Measurements from ENCODE around the gene NSUN4. TPM values are rescaled to one million over a fixed set of nuclear protein-coding genes. Genes with fewer than 3 reads are reported as not detected.

NSUN4 gene
- total RNA-seq: 10 to 100 TPM in 3 of 4 donors, 1 to 10 TPM in 1; 1.0 to 42.4 (median 23.2) TPM

DNA sequence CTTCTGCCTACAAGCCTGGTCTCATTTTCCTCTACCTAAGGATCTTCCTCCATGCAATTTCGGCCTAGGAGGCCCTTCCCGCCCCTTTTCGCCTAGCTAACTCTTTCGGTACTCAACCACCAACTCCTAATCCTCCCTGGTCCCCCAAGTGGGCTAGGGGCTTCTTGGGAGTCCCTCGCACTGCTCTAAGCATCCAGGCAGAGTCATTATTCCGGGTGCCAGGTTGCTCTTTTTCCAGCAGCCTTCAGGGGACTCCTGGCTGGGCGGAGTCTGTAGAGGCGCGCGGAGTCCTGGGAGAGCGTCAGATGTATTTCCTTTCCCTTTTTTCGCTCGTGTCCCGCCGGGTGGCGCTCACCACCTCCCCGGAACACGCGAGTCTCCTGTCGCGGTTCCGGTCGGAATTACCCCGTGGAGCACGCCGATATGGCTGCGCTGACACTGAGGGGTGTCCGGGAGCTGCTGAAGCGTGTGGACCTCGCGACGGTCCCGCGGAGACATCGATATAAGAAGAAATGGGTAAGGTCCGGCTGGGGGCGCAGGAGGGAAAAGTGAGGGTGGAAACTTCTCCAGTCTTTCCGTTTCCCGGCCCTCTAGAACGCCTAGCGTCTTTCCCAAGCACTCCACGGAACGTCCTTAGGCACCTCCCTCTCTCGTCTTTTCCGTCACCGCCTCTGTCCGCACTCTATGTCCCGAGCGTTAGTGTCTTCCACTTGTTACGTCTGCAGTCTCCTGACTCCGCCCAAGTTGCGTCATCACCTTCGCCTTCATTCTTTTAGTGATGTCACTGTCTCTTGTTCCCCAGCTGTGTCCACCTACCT lies at the start of gene NSUN4:
Gene NSUN4 (plus strand): TSS at position 404 of the 818 bp plus-strand sequence. CDS start 20 bp downstream, at position 424.
- H3K36me3 ChIP-seq: no peaks in the 10 kb centered on the region
- H3K9me3 ChIP-seq: no peaks in the 10 kb centered on the region
- H3K4me1 ChIP-seq: no peaks in the 10 kb centered on the region
- intact Hi-C loops (cut with DNase I; ENCODE audit: low total_unique reads): no loop called here
- H3K27me3 ChIP-seq: no peaks in the 10 kb centered on the region
- H3K27ac ChIP-seq: peak within 1 kb of the TSS; percentile 91 to 97
- peak within 1 kb of the TSS; percentile 47 to 87 for H3K4me3 ChIP-seq
- peak; percentile 42 to 71 for TF ChIP-seq POLR2A (IDR thresholded peaks at IDR 0.05)
- TF ChIP-seq, protein P1, sequence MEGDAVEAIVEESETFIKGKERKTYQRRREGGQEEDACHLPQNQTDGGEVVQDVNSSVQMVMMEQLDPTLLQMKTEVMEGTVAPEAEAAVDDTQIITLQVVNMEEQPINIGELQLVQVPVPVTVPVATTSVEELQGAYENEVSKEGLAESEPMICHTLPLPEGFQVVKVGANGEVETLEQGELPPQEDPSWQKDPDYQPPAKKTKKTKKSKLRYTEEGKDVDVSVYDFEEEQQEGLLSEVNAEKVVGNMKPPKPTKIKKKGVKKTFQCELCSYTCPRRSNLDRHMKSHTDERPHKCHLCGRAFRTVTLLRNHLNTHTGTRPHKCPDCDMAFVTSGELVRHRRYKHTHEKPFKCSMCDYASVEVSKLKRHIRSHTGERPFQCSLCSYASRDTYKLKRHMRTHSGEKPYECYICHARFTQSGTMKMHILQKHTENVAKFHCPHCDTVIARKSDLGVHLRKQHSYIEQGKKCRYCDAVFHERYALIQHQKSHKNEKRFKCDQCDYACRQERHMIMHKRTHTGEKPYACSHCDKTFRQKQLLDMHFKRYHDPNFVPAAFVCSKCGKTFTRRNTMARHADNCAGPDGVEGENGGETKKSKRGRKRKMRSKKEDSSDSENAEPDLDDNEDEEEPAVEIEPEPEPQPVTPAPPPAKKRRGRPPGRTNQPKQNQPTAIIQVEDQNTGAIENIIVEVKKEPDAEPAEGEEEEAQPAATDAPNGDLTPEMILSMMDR (IDR thresholded peaks at IDR 0.05): peak; percentile 67 to 77 (median 73)
- peak; percentile 91 to 92 for DNase-seq

DNA sequence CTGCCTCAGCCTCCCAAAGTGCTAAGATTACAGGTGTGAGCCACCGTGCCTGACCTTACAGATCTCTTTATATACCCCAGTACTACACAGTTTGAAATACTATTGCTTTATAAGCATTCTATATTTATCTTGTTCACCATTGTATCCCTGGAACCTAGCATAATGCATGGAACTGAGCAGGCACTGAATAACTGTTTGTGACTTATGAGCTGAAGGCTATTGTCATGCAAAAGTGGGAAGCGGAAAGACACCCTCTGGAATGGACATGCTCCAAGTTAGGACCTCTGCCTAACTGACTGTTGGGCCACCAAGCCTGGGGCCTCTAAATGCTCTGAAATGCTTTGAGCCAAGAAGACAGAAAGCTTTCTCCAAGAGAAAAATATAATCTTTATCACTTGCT lies 45.3 kb upstream of the NSUN4 start:
- no peaks in the 10 kb centered on the region for H3K9me3 ChIP-seq
- intact Hi-C loops (cut with DNase I; ENCODE audit: low total_unique reads): no loop called here
- H3K27me3 ChIP-seq: no peaks in the 10 kb centered on the region
- TF ChIP-seq, protein P1 (IDR thresholded peaks at IDR 0.05): no peak
- TF ChIP-seq POLR2A (IDR thresholded peaks at IDR 0.05): no peak
- no peak overlapping the region for H3K27ac ChIP-seq
- H3K4me3 ChIP-seq: no peak overlapping the region
- peaks cover 0 to 6% of the 10 kb centered on the region in 2 donors for H3K4me1 ChIP-seq
- DNase-seq: no peak
- no peaks in the 10 kb centered on the region for H3K36me3 ChIP-seq

- intact Hi-C loops (cut with DNase I; ENCODE audit: low total_unique reads): no loop called here
- no peak overlapping the region for H3K27ac ChIP-seq
- no peak overlapping the region for H3K4me3 ChIP-seq
- TF ChIP-seq, protein P1 (IDR thresholded peaks at IDR 0.05): no peak
- TF ChIP-seq POLR2A (IDR thresholded peaks at IDR 0.05): no peak
- peaks cover 10 to 17% of the 10 kb centered on the region in 2 donors for H3K4me1 ChIP-seq
- no peak for DNase-seq
- no peaks in the 10 kb centered on the region for H3K36me3 ChIP-seq
- no peaks in the 10 kb centered on the region for H3K27me3 ChIP-seq
- no peaks in the 10 kb centered on the region for H3K9me3 ChIP-seq
These were observed 42.2 kb upstream of the NSUN4 start for GRCh38 chr1:46298387-46298786.

DNA sequence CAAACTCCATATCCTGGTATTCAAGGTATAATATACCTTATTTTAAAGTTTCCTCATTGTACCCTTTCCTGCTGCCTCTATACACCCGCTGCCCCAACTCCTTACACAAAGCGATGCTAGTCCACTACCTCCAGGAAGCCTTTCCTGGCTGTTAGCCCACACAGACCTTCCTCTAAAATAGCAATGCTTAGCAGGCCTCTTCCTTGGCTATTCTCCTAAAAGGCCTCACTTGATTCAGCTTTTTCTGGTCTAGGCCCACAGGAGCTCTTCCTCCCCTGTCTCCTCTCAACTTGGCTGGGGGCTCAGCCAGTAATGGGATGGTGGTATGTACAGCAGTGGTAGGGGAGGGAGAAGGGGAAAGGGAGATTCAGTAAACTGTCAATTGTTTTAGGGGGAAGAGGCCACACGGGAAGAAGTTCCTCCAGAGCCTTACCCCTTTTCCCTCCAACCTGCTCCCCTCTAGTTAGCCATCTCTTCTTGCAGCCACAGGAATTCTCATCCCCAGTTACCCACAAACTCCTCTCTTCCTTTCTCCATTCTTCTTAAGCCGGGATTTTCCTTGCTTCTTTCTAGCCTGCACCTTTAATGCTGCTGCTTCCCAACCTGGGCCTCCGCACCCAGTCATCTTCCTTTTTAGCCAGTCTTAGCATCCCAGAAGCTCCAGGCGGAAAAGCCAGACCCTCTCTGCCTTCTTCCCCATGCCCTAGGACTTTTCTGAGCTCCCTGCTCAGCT lies 39.8 kb upstream of the NSUN4 start:
- Histone ChIP-seq H3K4me1 (peaks cover 10 to 17% of the 10 kb centered on the region in 2 donors), H3K36me3 (no peaks in the 10 kb centered on the region), H3K27ac (peak overlapping the region; percentile 95 to 96), H3K9me3 (no peaks in the 10 kb centered on the region), H3K4me3 (peak overlapping the region; percentile 79 to 85), H3K27me3 (no peaks in the 10 kb centered on the region)
- DNase-seq: peak in 1 of 2 donors; percentile 33
- TF ChIP-seq, protein P1 (IDR thresholded peaks at IDR 0.05): no peak
- TF ChIP-seq POLR2A (IDR thresholded peaks at IDR 0.05): no peak
- intact Hi-C loops (cut with DNase I; ENCODE audit: low total_unique reads): no loop called here

DNA sequence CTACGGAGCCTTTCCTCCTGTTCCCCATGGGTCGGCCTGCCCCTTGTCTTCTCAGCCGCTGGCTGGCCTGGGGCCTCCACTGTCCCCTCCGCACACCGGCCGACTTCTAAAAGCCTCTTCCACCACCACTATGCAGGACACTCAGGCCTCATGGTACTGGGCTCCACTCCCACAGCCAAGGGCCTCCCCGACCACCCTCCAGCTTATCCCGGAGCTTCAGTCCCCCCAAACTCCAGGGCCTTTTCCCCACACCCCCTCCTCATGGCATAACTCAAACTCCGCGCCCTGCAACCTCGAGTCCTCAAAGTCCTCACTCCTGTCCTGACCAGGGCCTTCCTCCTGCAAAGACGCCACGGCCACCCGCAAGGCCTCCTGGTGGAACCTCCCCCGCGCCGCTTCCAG lies 39.2 kb upstream of the NSUN4 start:
- Histone ChIP-seq H3K36me3 (no peaks in the 10 kb centered on the region), H3K9me3 (no peaks in the 10 kb centered on the region), H3K27me3 (no peaks in the 10 kb centered on the region), H3K4me1 (peaks cover 10 to 17% of the 10 kb centered on the region in 2 donors), H3K27ac (peak overlapping the region; percentile 95 to 96), H3K4me3 (peak overlapping the region; percentile 79 to 85)
- no peak for DNase-seq
- TF ChIP-seq, protein P1 (IDR thresholded peaks at IDR 0.05): no peak
- TF ChIP-seq POLR2A (IDR thresholded peaks at IDR 0.05): no peak
- intact Hi-C loops (cut with DNase I; ENCODE audit: low total_unique reads): no loop called here
